SKM-1 (cell line): Measurements from ENCODE around the gene NOLC1.
"Not testable (repeated sequence)": the region's sequence is repeated elsewhere in the genome, so short reads cannot be mapped to it uniquely, and the experiment has no call there.

Experiments used
- DNase-seq: peaks from one replicate; lab custom pipeline; 2025; ENCODE audit not compliant: unreplicated experiment; lab: John Stamatoyannopoulos, UW

NOLC1 gene

DNA sequence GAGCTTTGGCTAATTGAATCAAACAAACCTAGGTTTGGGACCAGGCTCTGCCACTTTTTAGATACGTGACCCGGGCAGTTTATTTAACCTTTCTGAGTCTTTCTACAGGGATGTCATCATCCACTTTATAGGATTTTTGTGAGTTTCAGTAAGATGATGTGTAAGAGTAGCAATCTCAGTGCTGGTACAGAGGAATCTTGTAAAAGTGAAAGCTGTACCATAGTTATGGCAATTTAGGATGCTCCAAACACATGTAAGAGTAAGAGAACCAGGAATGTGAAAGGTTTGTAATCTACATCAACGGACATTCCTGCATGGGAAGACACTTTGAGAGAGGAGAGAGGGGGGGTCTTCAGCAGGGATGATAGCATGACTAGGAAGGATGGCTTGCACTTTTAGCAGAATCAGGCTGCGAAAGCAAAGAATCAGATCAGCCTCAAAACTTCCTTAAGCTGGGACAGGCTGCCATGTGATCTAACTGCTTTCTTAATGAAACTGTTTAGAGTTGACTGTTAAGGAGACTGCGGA, 968 bp downstream of the NOLC1 start:
- no peak for DNase-seq

DNA sequence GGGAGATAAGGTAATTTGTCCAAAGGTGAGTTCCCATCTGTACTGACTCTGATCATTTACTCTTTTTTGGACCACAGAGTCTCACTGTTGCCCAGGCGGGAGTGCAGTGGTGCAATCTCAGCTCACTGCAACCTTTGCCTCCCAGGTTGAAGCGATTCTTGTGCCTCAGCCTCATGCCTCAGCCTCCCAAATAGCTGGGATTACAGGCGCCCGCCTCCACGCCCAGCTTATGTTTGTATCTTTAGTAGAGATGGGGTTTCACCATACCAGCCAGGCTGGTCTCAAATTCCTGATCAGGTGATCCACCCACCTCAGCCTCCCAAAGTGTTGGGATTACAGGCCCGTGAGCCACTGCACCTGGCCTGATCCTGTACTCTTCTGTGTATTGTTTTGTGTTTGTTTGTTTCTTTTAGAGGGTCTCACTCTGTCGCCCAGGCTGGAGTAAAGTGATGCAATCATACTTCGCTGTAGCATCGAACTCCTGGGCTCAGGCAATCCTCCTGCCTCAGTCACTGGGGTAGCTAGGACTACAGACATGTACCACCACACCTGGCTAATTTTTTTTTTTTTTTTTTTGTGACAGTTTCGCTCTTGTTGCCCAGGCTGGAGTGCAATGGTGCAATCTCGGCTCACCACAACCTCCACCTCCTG, 2.4 kb downstream of the NOLC1 start:
- DNase-seq: no peak

DNA sequence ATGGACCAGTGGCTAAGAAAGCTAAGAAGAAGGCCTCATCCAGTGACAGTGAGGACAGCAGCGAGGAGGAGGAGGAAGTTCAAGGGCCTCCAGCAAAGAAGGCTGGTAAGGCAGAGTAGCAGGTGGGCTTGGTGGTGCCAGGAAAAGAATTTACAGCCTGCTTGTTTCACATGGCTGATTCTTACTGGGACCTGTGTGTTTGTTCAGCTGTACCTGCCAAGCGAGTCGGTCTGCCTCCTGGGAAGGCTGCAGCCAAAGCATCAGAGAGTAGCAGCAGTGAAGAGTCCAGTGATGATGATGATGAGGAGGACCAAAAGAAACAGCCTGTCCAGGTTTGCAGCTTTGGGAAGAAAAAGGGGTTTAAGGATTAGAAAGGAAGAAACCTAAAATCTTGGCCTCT, 5.0 kb downstream of the NOLC1 start:
- DNase-seq: no peak

DNA sequence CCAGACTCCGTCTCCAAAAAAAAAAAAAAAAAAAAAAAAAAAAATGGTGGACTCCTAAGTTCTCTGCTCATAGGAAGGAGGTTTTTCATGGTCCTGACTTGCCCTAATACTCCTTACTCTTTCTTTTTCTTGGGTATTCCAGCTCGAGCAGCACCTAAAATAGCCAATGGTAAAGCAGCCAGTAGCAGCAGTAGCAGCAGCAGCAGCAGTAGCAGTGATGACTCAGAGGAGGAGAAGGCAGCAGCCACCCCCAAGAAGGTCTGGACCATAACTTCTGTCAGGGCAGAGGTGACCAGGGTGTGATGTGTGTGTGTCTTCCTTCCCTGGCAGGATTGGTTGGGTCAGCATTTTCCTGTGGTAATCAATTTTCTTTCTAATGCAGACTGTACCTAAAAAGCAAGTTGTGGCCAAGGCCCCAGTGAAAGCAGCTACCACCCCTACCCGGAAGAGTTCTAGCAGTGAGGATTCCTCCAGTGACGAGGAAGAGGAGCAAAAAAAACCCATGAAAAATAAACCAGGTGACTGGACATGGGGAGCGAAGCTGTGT, 6.9 kb downstream of the NOLC1 start:
- DNase-seq: no peak

GRCh38 chr10:102159831-102160230, 7.6 kb downstream of the NOLC1 start:
- no peak for DNase-seq

- DNase-seq: no peak
These were observed 11.3 kb downstream of the NOLC1 start for GRCh38 chr10:102163342-102163989.

GRCh38 chr10:102167861-102168260, 15.7 kb downstream of the NOLC1 start:
- no peak for DNase-seq

DNA sequence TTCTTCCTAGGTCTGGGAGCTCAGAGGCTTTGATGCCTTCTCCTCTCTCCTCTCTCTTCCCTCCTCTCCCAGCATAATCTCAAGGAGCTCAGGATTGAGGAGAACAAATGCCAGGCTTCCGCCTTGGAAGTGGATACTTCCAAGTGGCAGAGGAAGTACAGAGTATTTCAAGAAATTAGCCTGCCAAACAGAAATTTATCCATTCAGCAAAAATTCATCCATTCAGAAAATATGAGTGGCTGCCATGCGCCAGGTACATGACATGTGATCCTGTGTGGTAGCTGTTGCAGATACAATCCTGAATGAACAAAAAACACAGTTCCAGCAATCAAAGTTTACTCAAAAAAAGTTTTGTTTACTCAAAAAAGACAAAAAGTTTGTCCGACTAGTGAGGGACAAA, 18.4 kb downstream of the NOLC1 start:
- DNase-seq: no peak

- DNase-seq: no peak
These were observed 20.1 kb downstream of the NOLC1 start for GRCh38 chr10:102172288-102172687.

DNA sequence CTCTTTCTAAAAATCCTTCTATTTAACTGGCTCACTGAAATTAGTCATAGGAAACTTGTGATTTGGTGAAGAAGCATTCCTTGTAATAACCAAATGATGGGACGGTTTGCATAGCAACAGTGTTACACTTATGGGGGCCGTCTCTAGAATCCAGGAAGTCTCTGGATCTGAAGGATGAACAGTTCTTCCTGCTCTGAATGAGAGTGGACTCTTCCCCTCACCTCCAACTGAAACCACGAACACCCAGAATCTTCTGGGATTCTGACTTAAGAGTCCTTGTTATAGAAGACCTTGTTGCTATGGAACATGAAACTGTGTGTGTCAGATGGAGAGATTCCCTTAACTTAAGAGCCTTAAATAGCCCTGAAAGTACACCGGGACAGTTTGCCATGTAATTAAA, 23.2 kb downstream of the NOLC1 start:
- DNase-seq: no peak

DNA sequence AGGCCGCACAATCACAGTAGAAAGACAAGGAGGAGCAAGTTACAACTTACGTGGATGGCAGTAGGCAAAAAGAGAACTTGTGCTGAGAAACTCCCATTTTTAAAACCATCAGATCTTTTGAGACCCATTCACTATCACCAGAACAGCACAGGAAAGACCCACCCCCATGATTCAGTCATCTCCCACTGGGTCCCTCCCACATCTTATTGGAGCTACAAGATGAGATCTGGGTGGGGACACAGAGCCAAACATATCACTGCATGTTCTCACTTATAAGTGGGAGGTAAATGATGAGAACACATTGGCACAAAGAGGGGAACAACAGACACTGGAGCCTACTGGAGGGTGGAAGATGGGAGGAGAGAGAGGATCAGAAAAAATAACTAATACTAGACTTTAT, 32.4 kb downstream of the NOLC1 start:
- DNase-seq: no peak

GRCh38 chr10:102185272-102185671, 33.1 kb downstream of the NOLC1 start:
- no peak for DNase-seq

DNA sequence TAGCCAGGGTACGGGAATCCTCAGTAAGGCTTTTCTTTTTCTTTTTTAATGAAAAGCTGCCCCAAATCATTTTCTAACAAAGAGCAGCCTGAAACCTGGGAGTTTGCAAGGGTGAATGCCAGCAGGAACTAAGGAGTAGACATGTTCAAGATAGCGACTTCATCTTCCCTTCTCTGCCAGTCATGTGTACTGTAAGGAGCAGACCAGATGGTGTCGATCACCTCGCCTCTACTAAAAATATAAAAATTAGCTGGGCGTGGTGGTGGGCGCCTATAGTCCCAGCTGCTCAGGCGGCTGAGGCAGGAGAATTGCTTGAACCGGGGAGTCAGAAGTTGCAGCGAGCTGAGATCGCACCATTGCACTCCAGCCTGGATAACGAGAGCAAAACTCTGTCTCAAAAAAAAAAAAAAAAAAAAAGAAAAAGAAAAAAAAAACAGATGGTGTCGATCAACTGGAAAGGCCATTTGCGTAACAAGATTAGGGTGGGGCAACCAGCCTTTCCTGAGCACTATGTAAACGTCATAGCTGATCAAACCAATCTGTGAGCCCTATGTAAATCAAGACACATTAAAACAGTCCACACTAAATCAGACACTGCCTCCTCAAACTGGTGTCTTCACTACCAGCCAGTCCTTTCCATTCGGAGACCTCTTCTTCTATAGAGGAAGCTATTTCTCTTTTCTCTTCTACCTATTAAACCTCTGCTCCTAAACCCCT, 33.8 kb downstream of the NOLC1 start:
- no peak for DNase-seq

GRCh38 chr10:102188298-102188940, 36.2 kb downstream of the NOLC1 start:
- DNase-seq: no peak

DNA sequence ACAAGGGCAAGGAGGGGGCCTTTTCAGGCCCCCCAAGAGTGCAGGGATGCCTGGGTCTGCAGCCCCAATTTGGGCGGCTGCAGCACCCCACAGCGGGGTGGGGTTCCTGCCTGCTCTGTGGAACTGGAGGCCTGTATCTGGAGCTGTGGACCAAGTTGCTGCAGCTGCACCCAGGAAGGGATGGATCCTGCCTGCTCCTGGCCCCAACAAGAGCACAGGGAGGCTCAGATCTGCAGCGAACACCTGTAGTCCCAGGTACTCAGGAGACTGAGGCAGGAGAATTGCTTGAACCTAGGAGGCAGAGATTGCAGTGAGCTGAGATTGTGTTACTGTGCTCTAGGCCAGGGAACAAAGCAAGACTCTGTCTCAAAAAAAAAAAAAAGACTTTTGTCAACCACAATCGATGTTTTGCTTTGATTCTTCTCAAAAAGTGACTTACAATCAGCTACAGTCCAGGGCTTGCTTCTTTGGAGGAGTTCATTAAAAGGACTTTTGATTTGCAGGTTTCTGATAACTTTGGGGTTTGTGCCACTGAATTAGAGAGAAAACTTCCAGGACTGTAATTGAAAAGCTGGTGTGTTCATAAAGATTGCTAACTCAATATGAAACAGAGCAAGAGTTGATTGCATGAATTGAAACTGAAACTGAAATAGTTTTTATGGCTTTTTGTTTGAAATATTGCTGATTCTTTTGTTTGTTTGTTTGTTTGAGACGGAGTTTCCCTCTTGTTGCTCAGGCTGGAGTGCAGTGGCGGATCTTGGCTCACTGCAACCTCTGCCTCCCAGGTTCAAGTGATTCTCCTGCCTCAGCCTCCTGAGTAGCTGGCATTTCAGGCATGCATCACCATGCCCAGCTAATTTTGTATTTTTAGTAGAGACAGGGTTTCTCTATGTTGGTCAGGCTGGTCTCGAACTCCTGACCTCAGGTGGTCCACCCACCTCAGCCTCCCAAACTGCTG, 37.0 kb downstream of the NOLC1 start:
- DNase-seq: not testable (repeated sequence)

DNA sequence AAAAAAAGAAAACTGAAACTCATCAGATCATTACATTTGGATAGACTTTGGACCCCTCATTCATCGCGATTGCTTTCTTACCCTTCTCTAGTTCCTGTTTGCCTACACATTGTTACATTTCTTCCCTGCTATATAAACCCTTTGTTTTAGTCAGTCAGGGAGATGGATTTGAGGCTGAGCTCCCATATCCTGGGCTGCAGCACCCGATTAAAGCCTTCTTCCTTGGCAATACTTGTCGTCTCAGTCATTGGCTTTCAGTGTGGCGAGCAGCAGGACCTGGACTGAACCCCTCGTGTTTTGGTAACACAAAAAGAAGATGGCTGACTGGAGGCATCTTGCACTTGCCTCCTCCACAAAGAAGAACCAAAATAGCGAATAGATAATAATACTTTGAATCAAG, 39.8 kb downstream of the NOLC1 start:
- DNase-seq: no peak

- no peak for DNase-seq
These were observed 43.2 kb downstream of the NOLC1 start for GRCh38 chr10:102195296-102195870.

GRCh38 chr10:102196893-102197292, 44.7 kb downstream of the NOLC1 start:
- DNase-seq: no peak

DNA sequence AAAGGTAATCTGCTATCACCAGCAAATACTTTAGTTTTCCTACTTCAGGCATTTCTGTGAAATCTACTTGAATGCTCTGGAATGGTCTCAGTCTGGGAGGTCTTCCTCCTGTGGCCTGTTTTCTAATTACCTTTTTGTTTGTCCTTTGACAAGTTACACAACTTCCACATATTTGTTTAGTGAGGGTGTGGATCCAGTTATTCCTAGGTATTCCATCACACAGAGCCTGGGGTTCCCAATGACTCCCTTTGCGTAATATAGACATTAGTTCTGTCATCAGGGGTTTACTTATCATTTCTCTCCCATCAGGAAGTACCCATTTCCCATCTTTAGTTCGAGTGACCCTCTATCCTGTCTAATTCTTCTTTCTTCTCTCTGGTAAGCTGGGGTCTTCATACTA, 45.8 kb downstream of the NOLC1 start:
- no peak for DNase-seq
